H1 (cell line): ENCODE measurements around the gene CLIC1.

Experiments used
- BCL11A ChIP-seq, 2 experiments: IDR thresholded peaks; one replicate each; pipeline ENCODE4 v1.6.1; 2011; ENCODE audit warnings: low read depth in 2 of 2, low read length in 2 of 2, mild to moderate bottlenecking in 2 of 2
- CREB1 ChIP-seq: IDR thresholded peaks from 2 replicates; pipeline ENCODE4 v1.6.1; 2012; ENCODE audit warnings: inconsistent platforms
- CTCF ChIP-seq, 3 experiments: IDR thresholded peaks; 1 replicate in 2 of 3; 2 replicates in 1 of 3; pipeline versions ENCODE4 v1.5.1 to v1.6.1; 2011; ENCODE audit warnings: low read length in 3 of 3, mild to moderate bottlenecking in 3 of 3, inconsistent platforms in 2 of 3, low read depth in 1 of 3, moderate library complexity in 1 of 3; ENCODE audit not compliant: insufficient read depth in 1 of 3; ENCODE audit errors: control extremely low read depth in 1 of 3
- EP300 ChIP-seq, 2 experiments: IDR thresholded peaks; 1 replicate in 1 of 2; 2 replicates in 1 of 2; pipeline ENCODE4 v1.6.1; 2011 to 2012; ENCODE audit warnings: low read depth in 2 of 2, low read length in 2 of 2, mild to moderate bottlenecking in 2 of 2, borderline replicate concordance in 1 of 2, inconsistent platforms in 1 of 2, moderate library complexity in 1 of 2
- JUND ChIP-seq: IDR thresholded peaks from 2 replicates; pipeline ENCODE4 v1.6.1; 2011; ENCODE audit warnings: mild to moderate bottlenecking, improper control_type of control experiment, low read length
- YY1 ChIP-seq: IDR thresholded peaks from 2 replicates; pipeline ENCODE4 v1.6.1; 2011; ENCODE audit warnings: low read depth, mild to moderate bottlenecking, low read length
- ZNF274 ChIP-seq: IDR thresholded peaks from 2 replicates; pipeline ENCODE4 v1.7.0; 2012; ENCODE audit warnings: low read length, borderline replicate concordance; ENCODE audit errors: extremely low read depth

GRCh38 chr6:31727034-31727716, 9.2 kb downstream of the CLIC1 start:
- no peak for TF ChIP-seq CREB1
- no peak for TF ChIP-seq ZNF274
- TF ChIP-seq YY1: no peak
- TF ChIP-seq EP300 (IDR thresholded peaks at IDR 0.05; ENCODE audit: borderline replicate concordance in 1 of 2, low read depth in 2 of 2, low read length in 2 of 2): no peak
- TF ChIP-seq JUND: no peak
- TF ChIP-seq BCL11A (IDR thresholded peaks at IDR 0.05; ENCODE audit: low read depth in 2 of 2, low read length in 2 of 2): no peak
- TF ChIP-seq CTCF (IDR thresholded peaks at IDR 0.05; ENCODE audit: control extremely low read depth in 1 of 3, insufficient read depth in 1 of 3, low read depth in 1 of 3, low read length in 3 of 3): no peak
